K562 (cell line): Measurements from ENCODE around the gene WDR93. TPM values are rescaled to one million over a fixed set of nuclear protein-coding genes. Genes with fewer than 3 reads are reported as not detected.

Experiments used
- ATAC-seq: fragments of 200-7000 bp; cut with Tn5 transposase; 3 replicates; pipeline ENCODE4 v1.9.1; 2020; ENCODE audit warnings: moderate library complexity
- BruUV-seq: library from RNA; stranded (reverse); fragments of 400-500 nt; replicated peaks from 2 replicates; lab custom pipeline; 2021; lab: Mats Ljungman, UMichigan
- CTCF ChIA-PET: fragments of 300-600 bp; formaldehyde crosslinking; extraction: SDS; loops from one replicate; lab custom pipeline; 2021; ENCODE audit warnings: low intra/inter-chr PET ratio; lab: Yijun Ruan, JAX
- POLR2A ChIA-PET: fragments of 300-600, 350-650 bp; sonication (Branson Sonifier 250); formaldehyde crosslinking; extraction: SDS; loops from one replicate; lab custom pipeline; 2021; ENCODE audit warnings: antibody characterized with exemption, inconsistent platforms; lab: Yijun Ruan, JAX
- DNase-seq, 4 experiments: peaks; one replicate each; pipeline versions ENCODE4 v3.0.0 to v3.0.0-alpha.2; 2011 to 2018; ENCODE audit warnings: low spot score in 3 of 4, mixed read lengths in 3 of 4; ENCODE audit errors: extremely low read depth in 1 of 4
- FAIRE-seq: peaks from 2 replicates; lab custom pipeline; 2011; peaks lifted over from hg19 to GRCh38; lab: Jason Lieb, UNC
- H2AFZ ChIP-seq: 2 replicates; pipeline ENCODE4 v1.6.0; 2011; ENCODE audit warnings: low read depth, low read length, control low read depth, inconsistent platforms
- H3K27ac ChIP-seq: fragments of 200-600 bp; 3 replicates; pipeline ENCODE4 v1.8.0; 2011; ENCODE audit warnings: low read depth, mild to moderate bottlenecking, control low read depth, inconsistent platforms, low read length, moderate library complexity, mixed read lengths; ENCODE audit errors: extremely low read depth
- H3K27me3 ChIP-seq, 2 experiments: fragments of 300-600 bp in 1 of 2; 2 replicates in 1 of 2; 3 replicates in 1 of 2; pipeline versions ENCODE4 v1.6.0 to v1.8.0; 2011; ENCODE audit warnings: inconsistent platforms in 2 of 2, low read length in 2 of 2, mild to moderate bottlenecking in 1 of 2, mixed read lengths in 1 of 2, moderate library complexity in 1 of 2; ENCODE audit not compliant: control insufficient read depth in 2 of 2, insufficient read depth in 2 of 2
- H3K36me3 ChIP-seq: fragments of 300-600 bp; 3 replicates; pipeline ENCODE4 v1.8.0; 2011; ENCODE audit warnings: mild to moderate bottlenecking, low read length, inconsistent platforms; ENCODE audit not compliant: control insufficient read depth, insufficient read depth
- H3K4me1 ChIP-seq, 2 experiments: fragments of 200-600 bp in 1 of 2; replicated peaks in 1 of 2; 2 replicates in 1 of 2; 3 replicates in 1 of 2; pipeline versions ENCODE4 v1.5.1 to v1.8.0; 2011; ENCODE audit warnings: inconsistent platforms in 2 of 2, low read length in 2 of 2, mild to moderate bottlenecking in 1 of 2, mixed read lengths in 1 of 2, moderate library complexity in 1 of 2; ENCODE audit not compliant: control insufficient read depth in 2 of 2, insufficient read depth in 2 of 2
- H3K4me2 ChIP-seq: 2 replicates; pipeline ENCODE4 v1.6.1; 2011; ENCODE audit warnings: low read length, control low read depth, inconsistent platforms, mixed read lengths; ENCODE audit not compliant: insufficient read depth
- H3K4me3 ChIP-seq: fragments of 200-600 bp; sonication (generic), shearing (Covaris generic); 2 replicates; pipeline ENCODE4 v1.5.1; 2016; ENCODE audit warnings: control low read depth, inconsistent platforms
- H3K79me2 ChIP-seq: fragments of 200-600 bp; 3 replicates; pipeline ENCODE4 v1.8.0; 2011; ENCODE audit warnings: low read length, inconsistent platforms; ENCODE audit not compliant: control insufficient read depth, insufficient read depth
- H3K9ac ChIP-seq, 2 experiments: 2 replicates each; pipeline versions ENCODE4 v1.6.0 to v1.6.1; 2011; ENCODE audit warnings: low read depth in 2 of 2, low read length in 2 of 2, control low read depth in 1 of 2, inconsistent platforms in 1 of 2, mild to moderate bottlenecking in 1 of 2, mixed read lengths in 1 of 2; ENCODE audit not compliant: insufficient read depth in 1 of 2
- H3K9me1 ChIP-seq: one replicate; pipeline ENCODE4 v1.6.0; 2011; ENCODE audit warnings: inconsistent platforms, mild to moderate bottlenecking, low read length, moderate library complexity; ENCODE audit not compliant: control insufficient read depth, insufficient read depth
- H3K9me3 ChIP-seq: replicated peaks from 2 replicates; pipeline ENCODE4 v1.5.1; 2011; ENCODE audit warnings: low read depth, low read length, inconsistent platforms; ENCODE audit not compliant: control insufficient read depth, insufficient read depth
- H4K20me1 ChIP-seq: replicated peaks from 2 replicates; pipeline ENCODE4 v1.6.1; 2011; ENCODE audit warnings: low read length, inconsistent platforms, mixed read lengths; ENCODE audit not compliant: control insufficient read depth, insufficient read depth
- ARID2 ChIP-seq: fragments of 450-650 bp; IDR thresholded peaks from 2 replicates; pipeline ENCODE4 v1.6.1; 2017; ENCODE audit warnings: antibody characterized with exemption, mild to moderate bottlenecking
- FOXA1 ChIP-seq: fragments of 450-650 bp; IDR thresholded peaks from 2 replicates; pipeline ENCODE4 v1.6.1; 2016; ENCODE audit warnings: mild to moderate bottlenecking, borderline replicate concordance
- HDGF ChIP-seq: fragments of 450-650 bp; IDR thresholded peaks from 2 replicates; pipeline ENCODE4 v1.6.1; 2016
- MAFK ChIP-seq: IDR thresholded peaks from 2 replicates; pipeline ENCODE4 v1.6.1; 2011; ENCODE audit warnings: low read length, improper control_type of control experiment
- NEUROD1 ChIP-seq: fragments of 150-350 bp; IDR thresholded peaks from 2 replicates; pipeline ENCODE4 v1.6.1; 2014; ENCODE audit warnings: borderline replicate concordance, low read length, low read depth; ENCODE audit not compliant: partially characterized antibody
- PURB ChIP-seq: sonication (generic); formaldehyde crosslinking; IDR thresholded peaks from 2 replicates; pipeline ENCODE4 v1.9.0; 2021; ENCODE audit warnings: low read depth, mild to moderate bottlenecking, missing genetic modification reagents
- SFPQ ChIP-seq: fragments of 200-400 bp; formaldehyde crosslinking; IDR thresholded peaks from 2 replicates; pipeline ENCODE4 v1.6.1; 2017; ENCODE audit warnings: mild to moderate bottlenecking, low read depth, low read length, moderate library complexity
- SMARCC2 ChIP-seq: fragments of 450-650 bp; IDR thresholded peaks from 2 replicates; pipeline ENCODE4 v1.6.1; 2017; ENCODE audit warnings: antibody characterized with exemption, moderate library complexity, mild to moderate bottlenecking, low read depth
- TARDBP ChIP-seq: fragments of 450-650 bp; IDR thresholded peaks from 2 replicates; pipeline ENCODE4 v1.6.1; 2016
- TCF7L2 ChIP-seq: fragments of 150-350 bp; IDR thresholded peaks from 2 replicates; pipeline ENCODE4 v1.6.1; 2016; ENCODE audit warnings: low read depth, mild to moderate bottlenecking, low read length, moderate library complexity
- TEAD1 ChIP-seq, 2 experiments: fragments of 450-650 bp in 1 of 2; sonication (generic) in 1 of 2; formaldehyde crosslinking; IDR thresholded peaks; 2 replicates each; pipeline versions ENCODE4 v1.4.0 to v1.8.0; 2020 to 2022; ENCODE audit warnings: mild to moderate bottlenecking in 2 of 2, missing genetic modification reagents in 1 of 2
- ZNF696 ChIP-seq: fragments of 250-450 bp; sonication (Bioruptor Pico); conservative IDR thresholded peaks from 2 replicates; pipeline ENCODE4 v1.4.0; 2020; ENCODE audit warnings: mild to moderate bottlenecking, moderate library complexity
- WGBS: fragments of 100-300 bp; shearing (Covaris generic); methylation state at CpG from one replicate; pipeline ENCODE4 v1.1.6; 2016; ENCODE audit warnings: low coverage, mixed read lengths; ENCODE audit not compliant: insufficient coverage; ENCODE audit errors: missing lambda C conversion rate; 5-methylcytosine and 5-hydroxymethylcytosine counted together
- in situ Hi-C: fragments of 300-500 bp; cut with MboI; formaldehyde crosslinking; loops from 4 replicates; pipeline ENCODE4 v1.15.0; 2018; ENCODE audit warnings: inconsistent platforms, mixed read lengths
- intact Hi-C: fragments of 100-400 bp; cut with micrococcal nuclease; formaldehyde crosslinking; loops from 2 replicates; pipeline ENCODE4 v1.14.2; 2022
- polyA plus RNA-seq, 8 experiments: library from polyadenylated mRNA; depleted of rRNA in 4 of 8; stranded (reverse) in 5 of 8; unstranded in 3 of 8; fragments of >200 nt; fragmentation: Nextera tagmentation in 2 of 8; fragmentation: Illumina TruSeq in 1 of 8; extraction: Ambion mirVana in 2 of 8; extraction: Trizol in 1 of 8; gene quantifications; 2 replicates each; pipeline versions ENCODE4 v1.2.1 to v1.2.3, GENCODE V29; 2011 to 2014; ENCODE audit warnings: inconsistent platforms in 1 of 8, missing spikeins in 1 of 8
- total RNA-seq, 7 experiments: library from RNA; depleted of rRNA in 6 of 7; stranded (reverse); fragments of >200 nt in 6 of 7; fragmentation: Illumina TruSeq in 2 of 7; extraction: Trizol in 2 of 7; gene quantifications; 2 replicates each; pipeline versions ENCODE4 v1.2.1 to v1.2.3, GENCODE V29; 2011 to 2021; ENCODE audit warnings: low replicate concordance in 1 of 7

Gene WDR93
- total and polyA plus RNA-seq, 9 of the 15 experiments (the other 6 are each of a cell fraction or from before 2014, with no cell fraction given) = not detected

DNA sequence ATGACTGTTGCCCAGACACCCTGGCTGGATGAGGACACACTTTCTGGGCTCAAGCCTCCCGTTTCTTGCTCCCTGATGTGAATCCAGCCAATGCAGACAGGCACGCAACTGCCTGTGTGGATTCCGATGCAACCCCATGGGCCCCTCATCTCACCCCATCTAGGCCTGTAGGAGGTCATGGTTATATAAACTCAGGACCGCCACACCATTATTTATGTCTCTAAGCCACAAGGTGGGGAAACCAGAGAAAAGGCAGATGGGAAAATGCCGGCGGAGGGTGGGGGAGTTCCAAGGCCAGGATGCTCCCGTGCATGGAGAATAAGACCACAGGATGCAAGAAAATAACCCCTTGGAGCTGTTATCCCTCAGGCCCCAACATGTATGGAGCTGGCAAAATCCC lies 58.4 kb downstream of the WDR93 start:
- no peak for ATAC-seq
- BruUV-seq = no TSS peak

More for the DNA sequence above, 58.4 kb downstream of the WDR93 start:
- Histone ChIP-seq H3K9me1 (no peaks in the 10 kb centered on the region), H3K27me3 (peaks cover 7 to 34% of the 10 kb centered on the region in 2 experiments; a peak in 4 of 5 replicates), H3K4me2 (no peak overlapping the region), H2AFZ (no peak overlapping the region), H4K20me1 (no peaks in the 10 kb centered on the region), H3K79me2 (no peaks in the 10 kb centered on the region), H3K4me1 (peaks cover 0 to 35% of the 10 kb centered on the region in 2 experiments; a peak in 3 of 5 replicates), H3K27ac (no peak overlapping the region), H3K9me3 (no peaks in the 10 kb centered on the region), H3K9ac (no peak overlapping the region), H3K36me3 (no peaks in the 10 kb centered on the region), H3K4me3 (no peak overlapping the region)
- 46% methylated on average over 7 of the region's 7 CpGs for WGBS
- no peak for FAIRE-seq
- in situ Hi-C loops (no loop called here), intact Hi-C loops (loop anchor here (10.0 kb wide), 1 partner anchor 536 kb away; no protein-coding TSS in a partner anchor)
- ChIA-PET CTCF (no interaction called here), POLR2A (interaction anchor here (1.1 kb wide), 1 partner anchor 19 kb away, joined by 4 read pairs; no protein-coding TSS in a partner anchor)
- TF ChIP-seq ZNF696 (no peak), ARID2 (no peak), TEAD1 (CRISPR knock-in tag; IDR thresholded peaks at IDR 0.05) (no peak), PURB (no peak), SFPQ (no peak), TARDBP (no peak), SMARCC2 (no peak), TCF7L2 (no peak), MAFK (no peak), HDGF (no peak), NEUROD1 (no peak), FOXA1 (no peak)
- DNase-seq = no peak
